CD4-positive, alpha-beta T cell treated with Interferon gamma for 1 hour (primary cell): Measurements from ENCODE around the gene MYL6B.
"Not testable (repeated sequence)": the region's sequence is repeated elsewhere in the genome, so short reads cannot be mapped to it uniquely, and the experiment has no call there.

Experiments
- DNase-seq: peaks from one replicate; pipeline ENCODE4 v3.0.0-alpha.2; 2020

Gene MYL6B

GRCh38 chr12:56154246-56154771 is 1.9 kb downstream of the MYL6B start:
- no peak for DNase-seq

- DNase-seq = no peak
Observed at GRCh38 chr12:56154818-56155217, 2.4 kb downstream of the MYL6B start.

GRCh38 chr12:56155256-56155845 is 3.0 kb downstream of the MYL6B start:
- DNase-seq = no peak

- not testable (repeated sequence) for DNase-seq
Observed at GRCh38 chr12:56156464-56157200, 4.2 kb downstream of the MYL6B start.

GRCh38 chr12:56157201-56158028 is 5.0 kb downstream of the MYL6B start:
- peak; percentile 64 for DNase-seq

GRCh38 chr12:56158029-56158925 is 5.9 kb downstream of the MYL6B start, which contains the start of gene MYL6:
Gene MYL6 (plus strand): TSS chr12:56158359. CDS start chr12:56158402, 43 bp downstream.
- DNase-seq = peak; percentile 94

GRCh38 chr12:56158926-56159461 is 6.6 kb downstream of the MYL6B start:
- peak; percentile 18 for DNase-seq

GRCh38 chr12:56159482-56160192 is 7.2 kb downstream of the MYL6B start:
- no peak for DNase-seq

GRCh38 chr12:56160193-56160763 is 7.9 kb downstream of the MYL6B start:
- peak; percentile 55 for DNase-seq

- DNase-seq = no peak
Observed at GRCh38 chr12:56160894-56161689, 8.7 kb downstream of the MYL6B start.

GRCh38 chr12:56161690-56162351 is 9.4 kb downstream of the MYL6B start:
- no peak for DNase-seq

GRCh38 chr12:56162468-56163290 is 10.3 kb downstream of the MYL6B start:
- no peak for DNase-seq

- DNase-seq = no peak
Observed at GRCh38 chr12:56163533-56164344, 11.4 kb downstream of the MYL6B start.

GRCh38 chr12:56164345-56164729 is 11.9 kb downstream of the MYL6B start:
- DNase-seq = no peak

GRCh38 chr12:56165369-56165768 is 13.0 kb downstream of the MYL6B start:
- no peak for DNase-seq

- no peak for DNase-seq
Observed at GRCh38 chr12:56169229-56169759, 16.9 kb downstream of the MYL6B start.

GRCh38 chr12:56172839-56173238 is 20.5 kb downstream of the MYL6B start:
- DNase-seq = no peak
